ENCODE data around the gene TENM4. TPM values are rescaled to one million over a fixed set of nuclear protein-coding genes. Genes with fewer than 3 reads are reported as not detected.

TENM4 gene
- total RNA-seq, 1 experiment from 2014 or later = 18.7 TPM

- DNase-seq (ENCODE audit: low spot score) = no peak
- in situ Hi-C loops (cut with HindIII; ENCODE audit: low sequenced_read_pairs) = no loop called here
Observed at GRCh38 chr11:79128291-79128690, 312.5 kb downstream of the TENM4 start.

- no peak for DNase-seq (ENCODE audit: low spot score)
- in situ Hi-C loops (cut with HindIII; ENCODE audit: low sequenced_read_pairs) = no loop called here
Observed at GRCh38 chr11:79122759-79123158, 318.1 kb downstream of the TENM4 start.

GRCh38 chr11:79121351-79121750 is 319.5 kb downstream of the TENM4 start:
- peak; percentile 12 for DNase-seq (ENCODE audit: low spot score)
- in situ Hi-C loops (cut with HindIII; ENCODE audit: low sequenced_read_pairs) = no loop called here

- in situ Hi-C loops (cut with HindIII; ENCODE audit: low sequenced_read_pairs) = no loop called here
- DNase-seq (ENCODE audit: low spot score) = peak; percentile 18
Observed at GRCh38 chr11:79119491-79120284, 321.1 kb downstream of the TENM4 start.

- in situ Hi-C loops (cut with HindIII; ENCODE audit: low sequenced_read_pairs) = no loop called here
- no peak for DNase-seq (ENCODE audit: low spot score)
Observed at GRCh38 chr11:79117488-79117887, 323.3 kb downstream of the TENM4 start.

GRCh38 chr11:79116600-79116999 is 324.2 kb downstream of the TENM4 start:
- in situ Hi-C loops (cut with HindIII; ENCODE audit: low sequenced_read_pairs) = no loop called here
- DNase-seq (ENCODE audit: low spot score) = no peak

GRCh38 chr11:79113054-79113690 is 327.7 kb downstream of the TENM4 start:
- in situ Hi-C loops (cut with HindIII; ENCODE audit: low sequenced_read_pairs) = no loop called here
- DNase-seq (ENCODE audit: low spot score) = no peak

GRCh38 chr11:79110796-79111195 is 330.0 kb downstream of the TENM4 start:
- no peak for DNase-seq (ENCODE audit: low spot score)
- in situ Hi-C loops (cut with HindIII; ENCODE audit: low sequenced_read_pairs) = no loop called here

GRCh38 chr11:79110321-79110720 is 330.5 kb downstream of the TENM4 start:
- in situ Hi-C loops (cut with HindIII; ENCODE audit: low sequenced_read_pairs) = no loop called here
- no peak for DNase-seq (ENCODE audit: low spot score)

GRCh38 chr11:79108851-79109250 is 332.0 kb downstream of the TENM4 start:
- DNase-seq (ENCODE audit: low spot score) = no peak
- in situ Hi-C loops (cut with HindIII; ENCODE audit: low sequenced_read_pairs) = no loop called here

- in situ Hi-C loops (cut with HindIII; ENCODE audit: low sequenced_read_pairs) = no loop called here
Observed at GRCh38 chr11:79102840-79103239, 338.0 kb downstream of the TENM4 start.

GRCh38 chr11:79101656-79102055 is 339.2 kb downstream of the TENM4 start:
- no peak for DNase-seq (ENCODE audit: low spot score)
- in situ Hi-C loops (cut with HindIII; ENCODE audit: low sequenced_read_pairs) = no loop called here

More at GRCh38 chr11:79102840-79103239, 338.0 kb downstream of the TENM4 start:
- no peak for DNase-seq (ENCODE audit: low spot score)

- DNase-seq (ENCODE audit: low spot score) = peak; percentile 41
- in situ Hi-C loops (cut with HindIII; ENCODE audit: low sequenced_read_pairs) = no loop called here
Observed at GRCh38 chr11:79100093-79100910, 340.5 kb downstream of the TENM4 start.

GRCh38 chr11:79098146-79098545 is 342.7 kb downstream of the TENM4 start:
- in situ Hi-C loops (cut with HindIII; ENCODE audit: low sequenced_read_pairs) = no loop called here

GRCh38 chr11:79097246-79097875 is 343.5 kb downstream of the TENM4 start:
- no peak for DNase-seq (ENCODE audit: low spot score)
- in situ Hi-C loops (cut with HindIII; ENCODE audit: low sequenced_read_pairs) = no loop called here

More at GRCh38 chr11:79098146-79098545, 342.7 kb downstream of the TENM4 start:
- no peak for DNase-seq (ENCODE audit: low spot score)

GRCh38 chr11:79095424-79095823 is 345.4 kb downstream of the TENM4 start:
- DNase-seq (ENCODE audit: low spot score) = no peak
- in situ Hi-C loops (cut with HindIII; ENCODE audit: low sequenced_read_pairs) = no loop called here

GRCh38 chr11:79094616-79095015 is 346.2 kb downstream of the TENM4 start:
- DNase-seq (ENCODE audit: low spot score) = peak; percentile 41
- in situ Hi-C loops (cut with HindIII; ENCODE audit: low sequenced_read_pairs) = no loop called here

- no peak for DNase-seq (ENCODE audit: low spot score)
- in situ Hi-C loops (cut with HindIII; ENCODE audit: low sequenced_read_pairs) = no loop called here
Observed at GRCh38 chr11:79092791-79093353, 348.0 kb downstream of the TENM4 start.

- DNase-seq (ENCODE audit: low spot score) = no peak
- in situ Hi-C loops (cut with HindIII; ENCODE audit: low sequenced_read_pairs) = no loop called here
Observed at GRCh38 chr11:79090191-79090705, 350.6 kb downstream of the TENM4 start.

Measured in G401 (cell line).